Right lobe of liver (tissue), 6 donors: ENCODE measurements around the gene PLXNA4. TPM values are rescaled to one million over a fixed set of nuclear protein-coding genes. Genes with fewer than 3 reads are reported as not detected.

Experiments used
- ATAC-seq, 4 donors: fragments of 200-7000 bp; cut with Tn5 transposase; one replicate each; pipeline ENCODE4 v1.9.1; 2020; ENCODE audit warnings: mild to moderate bottlenecking in 4 of 4, moderate library complexity in 4 of 4
- DNase-seq, 3 donors: peaks; one replicate each; pipeline ENCODE4 v3.0.0-alpha.2; 2020
- H3K27ac ChIP-seq, 3 donors: fragments of 200-600 bp; one replicate each; pipeline ENCODE4 v1.8.0; 2022
- H3K27me3 ChIP-seq, 2 donors: fragments of 200-600 bp; one replicate each; pipeline ENCODE4 v1.8.0; 2022
- H3K36me3 ChIP-seq, 4 donors: fragments of 200-600 bp; sonication (generic) in 1 of 4; one replicate each; pipeline versions ENCODE4 v1.5.1 to v1.8.0; 2017 to 2022; ENCODE audit warnings: control low read depth in 1 of 4
- H3K4me1 ChIP-seq, 4 donors: fragments of 200-600 bp; sonication (generic) in 1 of 4; one replicate each; pipeline versions ENCODE4 v1.5.1 to v1.8.0; 2017 to 2022; ENCODE audit warnings: control low read depth in 1 of 4
- H3K4me3 ChIP-seq, 3 donors: fragments of 200-600 bp; one replicate each; pipeline ENCODE4 v1.8.0; 2022
- H3K9me3 ChIP-seq, 4 donors: fragments of 200-600 bp; sonication (generic) in 1 of 4; one replicate each; pipeline versions ENCODE4 v1.5.1 to v1.8.0; 2017 to 2022; ENCODE audit warnings: control low read depth in 1 of 4
- POLR2A ChIP-seq: fragments of 450-650 bp; IDR thresholded peaks from one replicate; pipeline ENCODE4 v1.6.1; 2017; ENCODE audit warnings: antibody characterized with exemption, mild to moderate bottlenecking
- WGBS: methylation state at CpG from one replicate; pipeline ENCODE4 v1.1.6; 2018; ENCODE audit warnings: low coverage, low lambda C conversion rate; ENCODE audit not compliant: insufficient coverage; ENCODE audit errors: missing lambda C conversion rate; 5-methylcytosine and 5-hydroxymethylcytosine counted together
- intact Hi-C, 2 donors: fragments of 100-400 bp; cut with DNase I; formaldehyde crosslinking; loops; one replicate each; pipeline versions ENCODE4 v1.11.2 to v1.14.1; 2022
- total RNA-seq, 6 experiments: library from RNA; depleted of rRNA in 2 of 6; stranded (reverse); fragments of >200 nt in 2 of 6; fragmentation: NEBNext Ultra II Directional in 3 of 6; extraction: Animal tissue kit (Norgen Biotek cat#: 25700) in 3 of 6; gene quantifications; one replicate each; pipeline versions ENCODE4 v1.1.0 to v1.2.4, GENCODE V29; 2016 to 2023
- TF ChIP-seq, protein P1 (sequence below), 4 donors: fragments of 200-600 bp in 3 of 4; fragments of 450-650 bp in 1 of 4; IDR thresholded peaks; one replicate each; pipeline versions ENCODE4 v1.5.1 to v1.8.0; 2016 to 2022; ENCODE audit warnings: antibody characterized with exemption in 4 of 4, mild to moderate bottlenecking in 2 of 4
- donor health status: DM: no; HTN: yes; CAD: no.
- donor health status: DM: no; HTN: no; CAD: no.
- donor health status: DM: no; HTN: no; CAD: no.
- donor health status: DM: no; HTN: yes; CAD: no.
- donor health status: DM: no; HTN: yes; CAD: no.

Gene PLXNA4
- total RNA-seq, 6 experiments from 2014 or later: 0.17 to 0.90 (median 0.30) TPM

DNA sequence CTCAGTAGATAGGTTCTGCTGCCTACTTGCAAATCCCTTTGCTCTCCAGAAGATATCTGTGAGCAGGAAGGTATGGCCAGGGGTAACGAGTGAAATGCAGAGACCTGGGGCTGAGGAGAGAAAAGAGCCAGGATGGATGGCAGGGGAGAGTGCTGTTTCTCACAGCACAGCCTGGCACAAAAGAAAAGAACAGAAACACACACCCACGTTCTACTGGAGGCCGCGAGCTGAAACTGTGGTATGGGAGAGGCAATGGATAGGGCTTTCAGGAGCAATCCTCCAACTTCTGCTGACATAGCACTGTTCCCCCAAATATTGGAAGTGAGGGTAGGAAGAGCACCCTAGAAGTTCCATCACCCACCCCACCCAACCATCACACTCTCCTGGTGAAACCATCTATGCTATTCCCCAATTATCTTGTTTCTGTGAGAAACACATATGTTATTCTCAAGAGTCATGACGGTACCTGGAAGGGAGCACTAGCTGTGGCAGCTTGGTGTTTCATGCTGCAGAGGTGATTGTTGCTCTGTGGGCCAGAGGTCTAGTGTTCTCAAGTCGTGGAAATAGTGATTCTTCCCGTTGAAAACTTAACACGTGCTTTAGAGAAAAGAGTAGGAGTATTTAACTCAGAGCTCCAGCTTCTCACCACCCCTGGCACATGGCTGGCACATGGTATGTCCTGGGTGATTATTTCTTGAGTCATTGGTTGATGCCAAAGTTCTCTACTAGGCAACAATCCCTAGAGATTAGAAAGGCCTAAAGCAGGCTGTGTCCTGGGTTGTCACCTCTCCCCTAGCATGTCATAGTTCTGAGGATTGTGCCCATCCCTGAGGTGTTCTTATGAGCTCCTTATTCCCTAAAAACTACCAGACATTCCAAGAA, 198.3 kb downstream of the PLXNA4 start:
- intact Hi-C loops: no loop called here
- no peak for ATAC-seq
- no peak for DNase-seq

DNA sequence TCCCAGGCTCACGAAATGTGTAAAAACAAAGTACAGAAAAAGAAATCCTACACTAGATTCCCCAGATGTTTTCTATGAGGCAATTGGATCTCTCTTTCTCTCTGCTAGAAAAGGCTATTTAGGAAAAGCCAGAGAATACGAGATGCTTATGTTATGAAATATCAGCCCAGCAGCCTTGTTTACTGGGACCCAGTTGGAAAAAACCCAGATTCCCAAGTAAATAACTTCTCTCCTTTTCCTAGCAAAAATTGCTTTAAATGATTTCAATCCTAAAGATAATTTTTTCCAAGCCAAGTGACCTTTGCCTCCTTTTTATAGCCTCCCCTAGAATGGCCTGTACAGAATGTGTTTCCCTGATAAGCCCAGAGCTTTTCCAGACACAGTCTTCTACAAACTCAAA, 199.3 kb downstream of the PLXNA4 start:
- peak in 2 of 4 donors; percentile 17 to 55 for ATAC-seq
- Histone ChIP-seq H3K27ac (no peak overlapping the region), H3K4me1 (peaks cover 0 to 20% (median 0%) of the 10 kb centered on the region in 4 donors), H3K27me3 (no peaks in the 10 kb centered on the region), H3K4me3 (no peak overlapping the region), H3K9me3 (no peaks in the 10 kb centered on the region), H3K36me3 (no peaks in the 10 kb centered on the region)
- TF ChIP-seq, protein P1, sequence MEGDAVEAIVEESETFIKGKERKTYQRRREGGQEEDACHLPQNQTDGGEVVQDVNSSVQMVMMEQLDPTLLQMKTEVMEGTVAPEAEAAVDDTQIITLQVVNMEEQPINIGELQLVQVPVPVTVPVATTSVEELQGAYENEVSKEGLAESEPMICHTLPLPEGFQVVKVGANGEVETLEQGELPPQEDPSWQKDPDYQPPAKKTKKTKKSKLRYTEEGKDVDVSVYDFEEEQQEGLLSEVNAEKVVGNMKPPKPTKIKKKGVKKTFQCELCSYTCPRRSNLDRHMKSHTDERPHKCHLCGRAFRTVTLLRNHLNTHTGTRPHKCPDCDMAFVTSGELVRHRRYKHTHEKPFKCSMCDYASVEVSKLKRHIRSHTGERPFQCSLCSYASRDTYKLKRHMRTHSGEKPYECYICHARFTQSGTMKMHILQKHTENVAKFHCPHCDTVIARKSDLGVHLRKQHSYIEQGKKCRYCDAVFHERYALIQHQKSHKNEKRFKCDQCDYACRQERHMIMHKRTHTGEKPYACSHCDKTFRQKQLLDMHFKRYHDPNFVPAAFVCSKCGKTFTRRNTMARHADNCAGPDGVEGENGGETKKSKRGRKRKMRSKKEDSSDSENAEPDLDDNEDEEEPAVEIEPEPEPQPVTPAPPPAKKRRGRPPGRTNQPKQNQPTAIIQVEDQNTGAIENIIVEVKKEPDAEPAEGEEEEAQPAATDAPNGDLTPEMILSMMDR (IDR thresholded peaks at IDR 0.05): no peak
- no peak for TF ChIP-seq POLR2A
- 25% methylated on average over 2 of the region's 2 CpGs for WGBS
- no peak for DNase-seq
- intact Hi-C loops: no loop called here

More for the DNA sequence above, 198.3 kb downstream of the PLXNA4 start:
- H3K27ac ChIP-seq: no peak overlapping the region
- no peaks in the 10 kb centered on the region for H3K36me3 ChIP-seq
- 82% methylated on average over 8 of the region's 8 CpGs for WGBS
- no peaks in the 10 kb centered on the region for H3K27me3 ChIP-seq
- H3K4me3 ChIP-seq: no peak overlapping the region
- H3K9me3 ChIP-seq: no peaks in the 10 kb centered on the region
- no peak for TF ChIP-seq POLR2A
- TF ChIP-seq, protein P1 (IDR thresholded peaks at IDR 0.05): no peak
- H3K4me1 ChIP-seq: peaks cover 0 to 20% (median 0%) of the 10 kb centered on the region in 4 donors

DNA sequence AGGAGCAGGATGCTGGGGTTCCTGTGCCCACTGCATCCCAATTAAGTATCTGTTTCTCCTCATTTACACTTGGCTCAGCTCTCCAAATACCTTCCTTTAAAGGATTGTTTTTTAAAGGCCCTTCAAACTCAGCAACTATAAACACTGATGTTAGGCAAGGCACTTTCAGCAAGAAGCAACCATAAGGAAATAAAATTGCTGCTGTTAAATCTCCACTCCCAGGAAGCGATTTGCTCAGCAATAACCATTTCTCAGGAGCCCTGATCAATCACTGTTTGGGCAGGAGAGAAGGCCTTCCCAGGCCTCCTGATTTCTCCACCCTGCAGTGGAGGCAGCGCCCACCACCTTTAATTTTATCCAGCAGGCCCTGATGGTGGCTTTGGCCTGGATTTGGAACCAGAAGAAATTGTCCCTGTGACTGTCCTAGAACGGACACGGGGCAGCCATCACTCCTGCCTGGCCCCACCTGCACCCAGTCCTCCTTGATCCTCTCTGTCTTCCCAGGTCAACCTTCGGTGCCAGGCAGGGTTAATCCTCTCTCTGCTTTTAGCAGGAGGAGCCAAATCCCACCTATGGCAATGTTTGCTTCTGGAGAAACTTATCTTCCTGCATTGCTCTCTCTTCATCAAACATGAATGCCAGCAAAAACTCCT, 199.8 kb downstream of the PLXNA4 start:
- intact Hi-C loops: no loop called here
- Histone ChIP-seq H3K4me3 (no peak overlapping the region), H3K36me3 (no peaks in the 10 kb centered on the region), H3K27me3 (no peaks in the 10 kb centered on the region), H3K9me3 (no peaks in the 10 kb centered on the region), H3K27ac (no peak overlapping the region), H3K4me1 (peaks cover 0 to 17% (median 0%) of the 10 kb centered on the region in 4 donors)
- 71% methylated on average over 2 of the region's 5 CpGs for WGBS
- TF ChIP-seq POLR2A: no peak
- TF ChIP-seq, protein P1 (IDR thresholded peaks at IDR 0.05): no peak
- ATAC-seq: no peak
- no peak for DNase-seq

DNA sequence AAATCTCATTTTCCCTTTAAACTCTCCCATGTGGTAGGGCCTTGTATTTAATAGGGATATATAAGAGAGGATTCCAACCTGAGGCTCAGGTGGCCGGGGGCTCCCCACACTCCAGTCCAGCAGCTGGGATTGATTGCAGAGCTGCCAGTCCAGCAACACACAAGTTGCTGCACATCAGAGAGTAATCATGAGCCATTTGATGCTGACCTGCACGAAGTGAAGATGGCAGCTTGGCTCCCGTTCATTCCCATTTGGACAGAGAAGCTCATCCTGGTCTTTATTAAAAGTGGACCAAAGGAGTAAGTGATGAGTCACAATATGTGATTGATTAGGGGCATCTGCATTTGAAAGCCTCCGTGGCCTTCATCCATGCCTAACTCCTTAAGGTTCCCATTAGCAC, 202.4 kb downstream of the PLXNA4 start:
- no peak overlapping the region for H3K27ac ChIP-seq
- DNase-seq: no peak
- no peak overlapping the region for H3K4me3 ChIP-seq
- intact Hi-C loops: no loop called here
- H3K4me1 ChIP-seq: peaks cover 0 to 7% (median 0%) of the 10 kb centered on the region in 4 donors
- no CpG with 5 or more reads among the region's 4 CpGs for WGBS
- H3K9me3 ChIP-seq: no peaks in the 10 kb centered on the region
- ATAC-seq: no peak
- no peaks in the 10 kb centered on the region for H3K27me3 ChIP-seq
- TF ChIP-seq POLR2A: no peak
- TF ChIP-seq, protein P1 (IDR thresholded peaks at IDR 0.05): no peak
- no peaks in the 10 kb centered on the region for H3K36me3 ChIP-seq
